MM.1S (cell line): ENCODE results near the gene ABCA3.

ENCODE experiments used
- DNase-seq: peaks from one replicate; pipeline ENCODE4 v3.0.0-alpha.2; 2015
- H2AFZ ChIP-seq: fragments of 300-600 bp; sonication (generic); 2 replicates; pipeline ENCODE4 v1.6.0; 2016; ENCODE audit warnings: antibody characterized with exemption, low read length
- H3F3A ChIP-seq: fragments of 300-600 bp; sonication (generic); 2 replicates; pipeline ENCODE4 v1.6.1; 2016; ENCODE audit warnings: mild to moderate bottlenecking, antibody characterized with exemption, low read length, moderate library complexity, mixed read lengths; ENCODE audit not compliant: insufficient read depth
- H3K27ac ChIP-seq: fragments of 300-600 bp; sonication (generic); 2 replicates; pipeline ENCODE4 v1.5.1; 2016; ENCODE audit warnings: mild to moderate bottlenecking, low read length
- H3K27me3 ChIP-seq: fragments of 300-600 bp; sonication (generic); replicated peaks from 2 replicates; pipeline ENCODE4 v1.6.0; 2016; ENCODE audit warnings: low read length; ENCODE audit not compliant: insufficient read depth
- H3K36me3 ChIP-seq: fragments of 300-600 bp; sonication (generic); replicated peaks from 2 replicates; pipeline ENCODE4 v1.6.1; 2016; ENCODE audit warnings: mild to moderate bottlenecking, low read length, mixed read lengths; ENCODE audit not compliant: insufficient read depth
- H3K4me1 ChIP-seq: fragments of 300-600 bp; sonication (generic); 2 replicates; pipeline ENCODE4 v1.6.1; 2016; ENCODE audit warnings: low read length, mixed read lengths
- H3K4me2 ChIP-seq: fragments of 300-600 bp; sonication (generic); 2 replicates; pipeline ENCODE4 v1.6.0; 2016; ENCODE audit warnings: low read depth, low read length
- H3K4me3 ChIP-seq: fragments of 300-600 bp; sonication (generic); 2 replicates; pipeline ENCODE4 v1.5.1; 2016; ENCODE audit warnings: low read length, mixed read lengths
- H3K79me2 ChIP-seq: fragments of 300-600 bp; sonication (generic); 2 replicates; pipeline ENCODE4 v1.6.1; 2016; ENCODE audit warnings: mixed run types, low read length, mixed read lengths
- H3K9ac ChIP-seq: fragments of 300-600 bp; sonication (generic); 2 replicates; pipeline ENCODE4 v1.6.1; 2016; ENCODE audit warnings: low read length, mixed read lengths
- H3K9me2 ChIP-seq: fragments of 300-600 bp; sonication (generic); replicated peaks from 2 replicates; pipeline ENCODE4 v1.6.1; 2016; ENCODE audit warnings: mild to moderate bottlenecking, low read length, mixed read lengths; ENCODE audit not compliant: insufficient read depth
- H3K9me3 ChIP-seq: fragments of 300-600 bp; sonication (generic); replicated peaks from 2 replicates; pipeline ENCODE4 v1.6.1; 2016; ENCODE audit warnings: mild to moderate bottlenecking, low read length, mixed read lengths; ENCODE audit not compliant: insufficient read depth
- H4K20me1 ChIP-seq: fragments of 300-600 bp; sonication (generic); 2 replicates; pipeline ENCODE4 v1.6.1; 2016; ENCODE audit warnings: mild to moderate bottlenecking, low read length, moderate library complexity, mixed read lengths; ENCODE audit not compliant: insufficient read depth
- CTCF ChIP-seq: fragments of 300-600 bp; sonication (generic); IDR thresholded peaks from 2 replicates; pipeline ENCODE4 v1.5.1; 2016; ENCODE audit warnings: antibody characterized with exemption, low read length, mixed read lengths
- EZH2 ChIP-seq: fragments of 300-600 bp; sonication (generic); optimal IDR thresholded peaks from 2 replicates; pipeline ENCODE3; 2017; ENCODE audit warnings: low read depth, mild to moderate bottlenecking, antibody characterized with exemption, low read length, mixed read lengths
- EZH2phosphoT487 ChIP-seq: fragments of 300-600 bp; sonication (generic); IDR thresholded peaks from 2 replicates; pipeline ENCODE4 v1.6.1; 2018; ENCODE audit warnings: antibody characterized with exemption, low read length

ABCA3 gene

GRCh38 chr16:2280981-2281542, 59.5 kb downstream of the ABCA3 start:
- no peaks in the 10 kb centered on the region for H3F3A ChIP-seq
- H3K27ac ChIP-seq, result no peak overlapping the region
- H3K79me2 ChIP-seq, result no peaks in the 10 kb centered on the region
- TF ChIP-seq CTCF, result no peak
- TF ChIP-seq EZH2phosphoT487, result no peak
- TF ChIP-seq EZH2, result no peak
- H3K9me3 ChIP-seq, result no peaks in the 10 kb centered on the region
- H3K9me2 ChIP-seq, result no peaks in the 10 kb centered on the region
- no peaks in the 10 kb centered on the region for H4K20me1 ChIP-seq
- DNase-seq, result no peak
- H3K4me3 ChIP-seq, result no peak overlapping the region
- no peak overlapping the region for H3K4me2 ChIP-seq
- no peaks in the 10 kb centered on the region for H3K36me3 ChIP-seq
- peaks cover 99% of the 10 kb centered on the region for H3K27me3 ChIP-seq
- H3K4me1 ChIP-seq, result no peaks in the 10 kb centered on the region
- H3K9ac ChIP-seq, result no peak overlapping the region
- H2AFZ ChIP-seq, result no peak overlapping the region

GRCh38 chr16:2280461-2280860, 60.1 kb downstream of the ABCA3 start:
- Histone ChIP-seq H3K9me3 (no peaks in the 10 kb centered on the region), H3K4me1 (no peaks in the 10 kb centered on the region), H3K4me3 (no peak overlapping the region), H3K9me2 (no peaks in the 10 kb centered on the region), H3F3A (no peaks in the 10 kb centered on the region), H3K9ac (no peak overlapping the region), H4K20me1 (no peaks in the 10 kb centered on the region), H3K27ac (no peak overlapping the region), H2AFZ (no peak overlapping the region), H3K36me3 (no peaks in the 10 kb centered on the region), H3K79me2 (no peaks in the 10 kb centered on the region), H3K27me3 (peaks cover 99% of the 10 kb centered on the region), H3K4me2 (no peak overlapping the region)
- DNase-seq, result no peak
- TF ChIP-seq CTCF, result no peak
- TF ChIP-seq EZH2, result no peak
- TF ChIP-seq EZH2phosphoT487, result no peak

GRCh38 chr16:2278956-2279800, 61.4 kb downstream of the ABCA3 start:
- TF ChIP-seq EZH2phosphoT487, result no peak
- TF ChIP-seq EZH2, result no peak
- no peak for TF ChIP-seq CTCF
- Histone ChIP-seq H3K9me3 (no peaks in the 10 kb centered on the region), H3K4me2 (no peak overlapping the region), H3K4me3 (no peak overlapping the region), H3K27ac (no peak overlapping the region), H3F3A (no peaks in the 10 kb centered on the region), H3K9ac (no peak overlapping the region), H4K20me1 (no peaks in the 10 kb centered on the region), H3K36me3 (no peaks in the 10 kb centered on the region), H3K27me3 (peaks cover 95% of the 10 kb centered on the region), H3K9me2 (no peaks in the 10 kb centered on the region), H3K4me1 (no peaks in the 10 kb centered on the region), H2AFZ (no peak overlapping the region), H3K79me2 (no peaks in the 10 kb centered on the region)
- no peak for DNase-seq
